DOHH2 (cell line): ENCODE data around the gene BSN.

Experiments used
- H3F3A ChIP-seq: fragments of 200-600 bp; sonication (generic), shearing (Covaris generic); 2 replicates; pipeline ENCODE4 v1.6.0; 2016; ENCODE audit warnings: antibody characterized with exemption, mild to moderate bottlenecking; ENCODE audit not compliant: control insufficient read depth, insufficient read depth
- H3K27ac ChIP-seq: fragments of 200-600 bp; sonication (generic); 2 replicates; pipeline ENCODE4 v1.5.1; 2014; ENCODE audit warnings: low read depth, mild to moderate bottlenecking, low read length, moderate library complexity
- H3K27me3 ChIP-seq: fragments of 200-600 bp; sonication (generic); 2 replicates; pipeline ENCODE4 v1.6.1; 2014; ENCODE audit warnings: mild to moderate bottlenecking, low read length, mixed read lengths; ENCODE audit not compliant: control insufficient read depth
- H3K36me3 ChIP-seq: fragments of 200-600 bp; sonication (generic); 2 replicates; pipeline ENCODE4 v1.6.1; 2014; ENCODE audit warnings: mild to moderate bottlenecking, low read length, moderate library complexity, mixed read lengths; ENCODE audit not compliant: control insufficient read depth
- H3K4me1 ChIP-seq: fragments of 200-600 bp; sonication (generic); 2 replicates; pipeline ENCODE4 v1.6.1; 2014; ENCODE audit warnings: mild to moderate bottlenecking, low read length, mixed read lengths; ENCODE audit not compliant: control insufficient read depth
- H3K4me2 ChIP-seq: fragments of 200-600 bp; sonication (generic); 2 replicates; pipeline ENCODE4 v1.6.0; 2014; ENCODE audit warnings: mild to moderate bottlenecking, low read length, moderate library complexity
- H3K4me3 ChIP-seq: fragments of 200-600 bp; sonication (generic); 2 replicates; pipeline ENCODE4 v1.5.1; 2014; ENCODE audit warnings: mild to moderate bottlenecking, low read length, mixed read lengths
- H3K79me2 ChIP-seq: fragments of 200-600 bp; sonication (generic); 2 replicates; pipeline ENCODE4 v1.6.1; 2014; ENCODE audit warnings: mild to moderate bottlenecking, low read length, mixed read lengths; ENCODE audit not compliant: control insufficient read depth
- H3K9me2 ChIP-seq: fragments of 200-600 bp; sonication (generic); replicated peaks from 2 replicates; pipeline ENCODE4 v1.6.1; 2014; ENCODE audit warnings: mild to moderate bottlenecking, low read length, mixed read lengths; ENCODE audit not compliant: control insufficient read depth
- H3K9me3 ChIP-seq: fragments of 200-600 bp; sonication (generic); 2 replicates; pipeline ENCODE4 v1.6.1; 2014; ENCODE audit warnings: antibody characterized with exemption, low read length, mixed read lengths; ENCODE audit not compliant: control insufficient read depth, insufficient read depth
- H4K20me1 ChIP-seq: fragments of 200-600 bp; sonication (generic); 2 replicates; pipeline ENCODE4 v1.6.0; 2014; ENCODE audit warnings: low read depth, mild to moderate bottlenecking, antibody characterized with exemption, low read length, moderate library complexity; ENCODE audit not compliant: control insufficient read depth, insufficient read depth
- CTCF ChIP-seq: fragments of 200-600 bp; sonication (generic); IDR thresholded peaks from one replicate; pipeline ENCODE4 v1.5.1; 2014; ENCODE audit warnings: antibody characterized with exemption, mild to moderate bottlenecking, low read depth, low read length; ENCODE audit not compliant: poor library complexity, severe bottlenecking
- EZH2phosphoT487 ChIP-seq: fragments of 200-600 bp; sonication (generic); IDR thresholded peaks from 2 replicates; pipeline ENCODE4 v1.6.1; 2017; ENCODE audit warnings: borderline replicate concordance, mild to moderate bottlenecking, antibody characterized with exemption, low read length, moderate library complexity, mixed read lengths

Gene BSN

GRCh38 chr3:49519916-49520385, 34.3 kb upstream of the BSN start:
- no peaks in the 10 kb centered on the region for H3K9me3 ChIP-seq
- no peak overlapping the region for H3K4me2 ChIP-seq
- no peaks in the 10 kb centered on the region for H3F3A ChIP-seq
- H3K27me3 ChIP-seq: no peaks in the 10 kb centered on the region
- H4K20me1 ChIP-seq: 0 out of 2 replicates have a peak, but pooled peaks cover 9% of the 10 kb centered on the region
- H3K9me2 ChIP-seq: no peaks in the 10 kb centered on the region
- H3K79me2 ChIP-seq: no peaks in the 10 kb centered on the region
- no peak for TF ChIP-seq CTCF
- TF ChIP-seq EZH2phosphoT487: no peak
- H3K36me3 ChIP-seq: peaks cover 29% of the 10 kb centered on the region
- no peak overlapping the region for H3K27ac ChIP-seq
- H3K4me1 ChIP-seq: no peaks in the 10 kb centered on the region
- no peak overlapping the region for H3K4me3 ChIP-seq

- Histone ChIP-seq H3K4me1 (no peaks in the 10 kb centered on the region), H3K79me2 (no peaks in the 10 kb centered on the region), H3K4me3 (no peak overlapping the region), H3K36me3 (peaks cover 14% of the 10 kb centered on the region), H3K9me2 (no peaks in the 10 kb centered on the region), H3K27me3 (no peaks in the 10 kb centered on the region), H3F3A (no peaks in the 10 kb centered on the region), H3K9me3 (no peaks in the 10 kb centered on the region), H3K27ac (no peak overlapping the region), H3K4me2 (no peak overlapping the region), H4K20me1 (0 out of 2 replicates have a peak, but pooled peaks cover 5% of the 10 kb centered on the region)
- TF ChIP-seq EZH2phosphoT487: no peak
- no peak for TF ChIP-seq CTCF
These were observed 30.2 kb upstream of the BSN start for GRCh38 chr3:49523756-49524747.

GRCh38 chr3:49529567-49529966, 24.7 kb upstream of the BSN start:
- Histone ChIP-seq H3K27me3 (no peaks in the 10 kb centered on the region), H3K4me3 (no peak overlapping the region), H3K9me2 (no peaks in the 10 kb centered on the region), H3F3A (no peaks in the 10 kb centered on the region), H3K79me2 (no peaks in the 10 kb centered on the region), H3K9me3 (no peaks in the 10 kb centered on the region), H3K27ac (no peak overlapping the region), H3K36me3 (peaks cover 26% of the 10 kb centered on the region), H4K20me1 (no peaks in the 10 kb centered on the region), H3K4me2 (no peak overlapping the region), H3K4me1 (no peaks in the 10 kb centered on the region)
- TF ChIP-seq EZH2phosphoT487 (no peak), CTCF (no peak)
